COR-L47 (cell line): Measurements from ENCODE around the gene ZNF438.

Experiments used
- DNase-seq: peaks from one replicate; lab custom pipeline; 2025; lab: John Stamatoyannopoulos, UW

ZNF438 gene

DNA sequence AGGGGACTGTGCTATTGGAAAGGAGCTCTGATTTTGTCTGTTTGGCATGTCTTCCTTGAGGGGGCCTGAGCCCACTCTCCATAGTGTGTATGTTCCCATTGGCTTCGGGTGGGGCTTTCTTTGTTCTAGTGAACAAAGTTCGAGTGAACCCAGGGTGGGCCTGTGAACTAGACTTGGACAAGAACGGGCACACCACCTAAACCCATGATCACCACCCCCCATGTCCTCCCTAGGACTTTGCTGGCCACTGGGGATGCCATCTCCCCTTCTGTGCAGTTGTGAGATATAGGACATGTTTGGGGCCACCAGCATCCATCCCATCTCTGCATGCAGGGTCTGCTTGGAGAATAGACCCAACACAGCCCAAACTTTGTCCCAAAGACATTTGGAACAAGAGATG, 206.6 kb downstream of the ZNF438 start:
- DNase-seq, result no peak

DNA sequence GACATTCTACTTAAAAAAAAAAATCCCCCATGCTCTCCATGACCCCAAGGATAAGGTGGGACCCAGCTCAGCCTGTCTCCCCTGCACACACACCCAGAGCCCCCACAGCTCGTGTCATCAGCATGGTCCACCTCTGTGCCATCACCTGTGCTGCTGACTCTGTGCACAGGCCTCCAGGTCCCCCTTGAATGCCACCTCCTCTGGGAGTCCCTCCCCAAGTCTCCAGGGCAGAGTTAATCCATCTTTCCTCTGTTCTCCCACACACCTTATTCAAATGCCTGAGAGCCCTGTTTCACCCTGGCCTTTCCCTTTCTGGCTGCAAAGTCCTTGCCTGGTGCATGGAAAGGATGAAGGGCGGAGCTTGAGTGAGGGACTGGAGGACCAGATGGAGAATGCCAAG, 208.0 kb downstream of the ZNF438 start:
- DNase-seq, result no peak

DNA sequence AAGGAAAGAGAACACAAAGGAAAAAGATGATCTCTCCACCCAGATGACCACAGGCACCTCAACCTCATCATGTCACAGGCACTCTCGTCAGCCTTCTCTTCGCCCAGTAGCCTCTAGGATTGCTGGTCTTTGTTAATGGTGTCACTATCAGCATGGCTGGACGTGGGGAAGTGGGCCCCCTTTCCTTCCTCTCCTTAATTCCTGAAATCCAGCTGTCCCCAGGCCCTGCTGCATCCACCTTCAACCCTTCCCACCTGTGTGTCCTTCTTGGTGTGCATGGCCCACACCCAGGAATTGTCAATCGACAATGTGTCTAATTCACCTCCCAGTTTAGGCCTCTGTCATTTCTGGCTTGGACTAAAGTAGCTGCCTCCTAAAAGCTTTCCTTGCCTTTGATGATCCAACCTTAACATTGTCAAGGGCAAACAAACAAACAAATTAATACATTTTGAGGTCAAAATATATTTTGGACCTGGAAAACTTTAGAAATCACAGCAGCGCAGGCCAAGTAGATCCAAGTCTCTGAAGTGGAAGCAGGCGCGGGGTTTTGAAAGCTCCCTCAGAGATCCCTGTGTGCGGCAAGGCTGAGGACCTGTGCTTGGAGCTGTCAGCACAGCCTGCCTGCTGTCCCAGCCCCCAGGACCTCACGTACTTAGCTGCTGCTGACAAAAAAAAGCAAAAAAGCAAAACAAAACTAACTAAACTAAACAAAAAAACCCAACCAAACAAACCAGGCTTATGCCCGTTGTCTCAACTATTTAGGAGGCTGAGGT, 208.8 kb downstream of the ZNF438 start:
- DNase-seq, result no peak

DNA sequence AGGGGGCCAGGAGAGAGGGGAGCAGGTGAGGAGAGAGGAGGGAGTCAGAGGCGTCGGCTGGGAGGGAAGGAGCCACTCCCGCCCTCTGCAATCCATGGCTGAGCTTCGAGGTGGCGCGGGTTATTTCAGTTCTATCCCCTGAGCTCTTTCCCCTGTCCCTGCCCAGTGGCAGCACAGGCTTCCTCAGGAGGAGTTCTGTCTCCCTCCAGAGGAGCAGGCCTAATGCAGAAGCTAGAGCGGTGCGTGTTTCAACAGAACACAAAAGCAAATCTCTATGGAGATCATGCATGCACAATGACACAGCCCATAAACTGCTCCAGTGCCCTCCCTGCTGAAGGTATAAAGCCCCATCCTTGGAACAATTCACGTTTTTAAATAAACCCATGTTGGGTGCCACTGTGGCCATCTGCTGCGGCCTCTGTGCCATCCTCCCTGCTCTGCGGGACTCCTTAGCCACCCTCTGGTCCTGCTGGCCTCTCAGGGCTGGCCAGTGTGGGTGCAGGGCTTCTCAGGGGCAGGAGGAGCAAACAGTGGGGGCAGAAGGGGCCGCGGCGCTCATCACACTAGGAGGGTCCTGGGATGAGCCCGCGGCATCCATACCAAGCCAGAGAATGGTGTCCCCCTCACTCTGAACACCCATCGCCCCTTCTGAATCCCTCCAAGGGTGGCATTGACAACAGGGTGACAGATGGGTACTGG, 209.5 kb downstream of the ZNF438 start:
- DNase-seq, result no peak

DNA sequence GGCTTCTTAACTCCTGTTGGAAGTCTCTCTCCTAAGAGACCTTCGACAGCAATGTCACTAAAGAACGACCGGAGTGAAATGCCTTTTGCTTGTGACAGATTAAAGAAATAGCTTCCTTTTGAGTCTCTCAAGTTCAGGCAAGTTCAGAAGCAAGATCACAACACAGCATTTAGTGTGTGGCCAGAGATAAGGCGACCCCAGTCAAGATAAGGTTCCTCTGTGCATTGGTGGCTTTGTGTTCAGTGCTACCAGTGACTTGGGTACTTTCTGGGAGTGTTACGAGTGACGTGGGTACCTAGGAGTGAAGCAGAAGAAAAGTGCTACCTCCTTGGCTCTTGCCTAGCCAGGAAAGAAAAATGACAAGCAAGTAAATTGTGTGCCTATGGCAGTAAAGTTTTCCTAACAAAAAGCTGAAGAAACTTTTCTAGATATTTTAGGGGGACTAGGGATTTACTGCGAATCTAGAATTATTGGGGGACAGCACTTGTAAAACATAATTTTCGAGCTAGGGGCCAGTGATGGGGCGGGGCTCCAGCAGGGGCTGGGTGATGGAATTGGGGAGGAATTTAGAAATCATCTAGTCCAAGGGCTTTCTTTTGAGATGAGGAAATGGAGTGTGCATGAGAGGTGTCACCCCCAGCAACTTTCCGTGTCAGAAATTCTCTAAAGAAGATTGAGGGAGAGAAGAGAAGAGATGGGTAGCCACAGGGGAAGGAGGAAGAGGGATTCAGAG, 210.2 kb downstream of the ZNF438 start:
- no peak for DNase-seq

DNA sequence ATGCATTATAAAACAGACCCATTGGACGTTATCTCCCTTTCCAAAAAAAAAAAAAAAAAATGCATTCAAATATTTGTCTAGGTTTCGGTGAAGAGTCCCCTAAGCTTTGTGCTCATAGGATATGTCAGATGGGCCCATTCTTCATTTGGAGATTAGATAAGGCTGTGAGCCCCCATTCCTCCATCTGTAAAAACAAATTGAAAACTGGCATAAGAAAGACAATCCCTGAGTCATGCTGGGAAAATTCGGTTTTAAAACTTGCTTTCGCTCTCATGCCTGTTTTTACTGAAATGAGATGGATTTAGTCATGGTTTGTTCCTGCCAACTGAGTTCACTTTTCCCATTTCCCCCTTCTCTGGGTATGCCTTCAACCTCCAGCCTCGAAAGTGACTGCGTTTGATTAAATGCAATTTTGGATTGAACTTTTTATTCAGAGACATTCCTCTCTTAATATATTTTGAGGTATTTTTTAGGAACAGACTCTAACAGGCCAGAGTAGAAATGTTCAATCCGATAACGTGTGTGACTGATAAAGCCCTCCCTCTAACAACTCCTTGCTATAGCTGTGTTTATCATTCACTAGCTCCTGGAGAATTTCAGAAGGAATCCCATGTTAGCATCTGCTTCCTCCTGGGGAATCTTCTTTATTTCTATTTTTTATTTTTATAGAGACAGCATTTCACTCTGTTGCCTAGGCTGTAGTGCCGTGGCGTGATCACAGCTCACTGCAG, 211.2 kb downstream of the ZNF438 start:
- DNase-seq, result no peak

DNA sequence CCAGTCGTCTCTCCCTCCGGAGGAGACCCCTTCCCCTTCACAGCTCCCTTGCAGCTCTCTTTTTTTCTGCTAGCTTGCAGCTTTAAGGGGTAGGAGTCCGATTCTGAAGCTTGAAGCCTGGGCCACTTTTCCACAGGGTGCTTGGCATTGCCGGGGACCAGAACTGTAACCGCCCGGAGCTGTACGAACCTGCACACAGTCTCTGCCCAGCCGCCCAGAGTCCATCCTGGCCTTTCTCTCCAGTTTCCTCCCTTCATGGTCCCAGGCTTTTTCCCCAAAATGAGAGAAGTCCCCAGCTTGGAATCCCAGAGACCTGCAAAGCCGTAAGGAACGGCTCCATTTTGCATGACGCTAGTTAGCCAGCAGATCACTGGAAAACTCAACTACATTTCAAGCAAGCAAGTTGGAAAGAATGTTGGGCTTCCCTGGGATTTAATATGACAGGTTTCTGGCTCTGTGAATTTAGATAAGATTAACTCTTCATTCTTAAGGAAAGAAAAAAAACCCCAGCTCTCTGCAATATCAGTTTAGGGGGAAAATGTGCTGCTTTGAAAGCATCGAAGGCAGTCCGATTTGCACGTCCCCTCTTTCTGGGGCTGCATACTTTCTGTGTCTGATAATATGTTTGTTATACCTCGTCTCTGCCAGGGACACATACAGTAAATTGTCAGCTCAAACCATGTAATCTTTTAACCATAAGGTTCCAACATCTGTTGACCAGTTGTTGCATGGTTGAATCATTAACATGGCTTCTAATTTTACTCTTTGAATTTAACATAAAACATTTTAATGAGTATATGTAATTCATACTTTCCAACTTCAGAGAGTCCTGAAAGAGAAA, 212.1 kb downstream of the ZNF438 start:
- DNase-seq, result no peak

DNA sequence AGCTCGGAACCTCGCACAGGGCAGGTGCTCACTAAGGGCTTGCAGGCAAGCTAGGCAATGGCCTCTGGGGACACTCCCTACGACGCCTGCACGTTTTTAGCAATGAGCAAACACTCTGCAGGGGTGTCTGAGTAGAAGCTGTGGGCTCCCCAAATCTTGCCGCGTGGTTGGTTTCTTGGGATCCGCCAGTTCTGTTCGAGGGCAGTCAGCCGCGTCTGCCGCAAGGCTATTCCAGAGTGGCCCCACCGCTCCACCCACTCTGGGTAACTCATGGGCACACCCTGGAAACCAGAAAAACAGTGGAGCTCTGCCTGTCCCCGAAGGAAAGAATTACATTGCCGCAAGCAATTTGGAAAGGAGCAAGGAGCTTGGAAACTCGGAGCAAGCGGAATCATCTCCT, 212.8 kb downstream of the ZNF438 start:
- no peak for DNase-seq

DNA sequence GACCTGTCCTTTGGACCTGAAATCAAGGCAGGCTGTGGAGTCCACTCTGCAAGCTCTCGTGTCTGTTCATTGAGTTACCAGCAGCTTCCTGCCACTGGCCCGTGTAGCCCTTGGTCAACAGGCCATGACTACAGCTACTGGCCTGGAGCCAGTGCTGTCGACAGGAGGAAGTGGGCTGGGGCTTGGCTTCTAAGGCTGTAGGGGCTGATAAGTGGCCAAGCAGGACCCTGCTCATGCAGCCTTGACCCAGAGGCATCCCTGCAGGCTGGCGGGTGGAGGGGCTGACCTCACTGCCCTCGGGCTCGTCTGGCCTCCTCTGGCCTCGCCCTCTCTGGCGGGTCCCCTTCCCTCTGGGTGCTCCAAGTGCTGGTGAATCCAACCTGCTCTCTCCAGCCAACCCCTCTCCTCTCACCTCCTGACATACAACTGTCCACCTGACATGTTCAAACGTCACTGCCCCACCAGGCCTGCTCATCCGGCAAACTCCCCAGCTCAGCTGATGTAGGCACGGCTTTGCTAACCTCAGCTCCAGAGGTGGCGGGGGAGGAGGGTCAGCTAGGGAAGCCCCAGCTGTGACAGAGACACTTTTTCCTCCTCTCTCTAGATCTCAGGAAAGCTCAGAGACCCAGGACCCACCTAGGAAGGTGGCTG, 213.5 kb downstream of the ZNF438 start:
- DNase-seq, result no peak

DNA sequence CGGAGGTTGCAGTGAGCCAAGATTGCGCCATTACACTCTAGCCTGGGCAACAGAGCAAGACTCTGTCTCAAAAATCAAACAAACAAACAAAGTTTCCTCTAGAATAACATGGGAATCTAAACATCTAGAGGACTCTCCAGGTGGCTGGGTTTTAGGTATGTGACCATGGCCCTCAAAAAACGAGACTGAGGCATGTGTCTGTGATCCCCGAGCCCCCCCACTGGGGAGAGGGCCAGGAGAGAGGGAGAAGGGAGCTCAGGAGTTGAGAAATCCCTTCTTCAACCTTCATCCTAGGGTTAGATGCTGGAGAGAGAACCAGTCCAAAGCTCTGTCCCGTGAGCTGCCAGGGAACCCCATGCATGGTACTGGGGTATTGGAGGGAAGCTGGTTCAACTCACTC, 214.1 kb downstream of the ZNF438 start:
- DNase-seq, result no peak

DNA sequence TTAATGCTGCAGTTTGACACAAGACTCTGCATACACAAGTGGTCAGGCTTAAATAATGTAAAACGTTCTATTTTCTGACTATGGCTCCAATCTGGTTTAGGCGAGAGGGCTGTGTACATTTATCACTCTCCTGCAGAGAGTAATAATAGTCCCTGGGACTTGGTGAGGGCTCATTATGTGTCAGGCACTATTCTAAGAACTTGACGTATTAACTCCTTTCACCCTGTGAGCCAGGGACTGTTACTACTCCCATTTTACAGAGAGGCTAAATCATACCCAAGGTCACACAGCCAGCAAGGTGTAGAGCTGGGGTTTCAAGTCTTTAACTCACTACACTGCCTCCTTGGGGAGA, 214.9 kb downstream of the ZNF438 start:
- DNase-seq, result no peak

DNA sequence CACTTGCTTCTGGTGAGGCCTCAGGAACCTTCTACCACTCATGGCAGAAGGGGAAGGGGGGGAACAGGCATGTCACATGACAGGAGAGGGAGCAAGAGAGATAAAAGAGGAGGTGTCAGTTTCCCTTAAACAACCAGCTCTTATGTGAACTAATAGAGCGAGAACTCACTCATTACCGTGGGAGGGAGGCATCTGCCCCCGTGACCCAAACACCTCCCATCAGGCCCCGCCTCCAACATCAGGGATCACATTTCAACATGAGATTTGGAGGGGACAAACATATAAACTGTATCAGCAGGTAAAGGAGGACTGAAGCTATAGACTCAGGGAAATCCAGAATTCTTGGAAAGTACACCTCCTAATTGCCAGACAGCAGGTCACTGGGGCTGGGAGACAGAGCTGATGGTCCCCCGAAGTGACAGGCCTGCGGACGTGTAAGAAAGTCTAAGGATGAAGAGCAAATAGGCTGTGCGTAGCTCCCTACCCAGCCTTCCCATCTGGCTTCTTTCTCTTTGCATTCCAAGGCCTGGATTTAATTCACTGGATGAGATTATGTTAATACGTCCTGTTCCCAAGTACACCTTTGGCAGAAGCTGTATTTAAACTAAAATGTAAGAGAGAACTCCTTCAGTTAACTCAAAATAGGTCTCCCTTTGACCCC, 215.4 kb downstream of the ZNF438 start:
- DNase-seq, result no peak

DNA sequence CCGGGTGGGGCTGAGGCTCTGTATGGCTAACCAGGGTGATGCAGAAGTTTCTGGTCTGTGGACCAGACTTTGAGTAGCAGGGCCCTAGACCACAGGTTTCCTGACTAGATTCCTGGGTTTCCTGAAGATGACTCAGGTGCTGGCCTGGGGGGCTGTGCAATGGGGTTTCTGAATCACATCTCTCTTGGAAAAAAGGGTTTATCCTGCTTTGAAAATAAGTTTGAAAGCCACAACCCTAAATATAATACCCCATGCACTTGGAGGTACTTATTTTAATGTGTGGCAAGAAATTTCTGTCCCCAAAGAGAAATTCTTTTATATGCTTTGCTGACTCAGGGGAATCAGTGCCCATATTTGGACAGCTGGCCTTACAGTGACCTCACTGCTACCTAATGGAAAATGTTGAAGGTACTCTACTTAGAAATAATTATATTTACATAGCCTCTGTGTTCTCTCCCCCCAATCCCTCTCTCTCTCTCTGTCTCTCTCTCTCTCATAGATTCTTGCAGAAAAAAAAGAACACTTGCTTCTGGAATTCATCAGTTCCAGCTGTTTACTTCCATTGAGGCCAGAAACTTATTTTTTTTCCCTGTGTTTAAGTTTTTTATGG, 217.7 kb downstream of the ZNF438 start:
- no peak for DNase-seq

DNA sequence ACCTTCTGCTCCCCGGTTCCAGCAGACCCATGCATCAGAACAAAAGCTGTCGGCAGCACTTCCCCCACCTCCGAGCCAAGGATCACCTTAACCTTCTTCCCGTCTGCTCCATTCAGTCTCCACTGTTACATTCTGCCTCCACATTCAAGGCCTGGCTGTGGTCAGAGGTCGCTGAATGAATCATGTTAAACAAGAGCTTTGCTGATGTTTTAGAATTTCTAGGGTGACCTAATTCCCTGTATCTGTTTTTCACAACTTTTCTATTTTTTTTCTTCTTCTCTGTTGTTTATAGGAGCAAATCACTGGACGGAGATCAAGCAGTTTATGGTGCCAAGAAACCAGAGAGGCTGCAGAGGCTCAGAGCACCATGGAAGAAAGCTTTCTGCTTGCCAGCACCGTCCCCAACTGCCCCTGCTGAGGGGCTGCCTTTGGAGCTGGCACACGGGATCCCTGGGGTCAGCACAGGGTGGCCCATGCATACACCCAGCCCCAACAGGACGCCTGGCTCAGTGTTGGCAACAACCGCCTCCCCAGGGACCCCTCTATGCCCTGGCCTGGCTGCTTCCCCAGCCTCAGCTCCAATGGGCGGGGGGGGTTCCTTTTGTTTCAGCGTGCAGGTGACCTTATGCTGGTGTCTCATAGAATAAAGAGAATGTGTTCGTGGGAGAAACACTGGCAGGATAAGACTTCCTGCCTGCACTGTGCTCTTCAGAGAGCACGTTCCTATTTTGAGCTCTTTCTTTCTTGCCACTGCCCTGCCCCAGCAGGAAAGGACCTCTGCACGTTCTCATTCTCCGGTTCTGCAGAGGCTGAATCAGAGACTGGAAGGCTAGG, 219.4 kb downstream of the ZNF438 start:
- DNase-seq, result no peak

DNA sequence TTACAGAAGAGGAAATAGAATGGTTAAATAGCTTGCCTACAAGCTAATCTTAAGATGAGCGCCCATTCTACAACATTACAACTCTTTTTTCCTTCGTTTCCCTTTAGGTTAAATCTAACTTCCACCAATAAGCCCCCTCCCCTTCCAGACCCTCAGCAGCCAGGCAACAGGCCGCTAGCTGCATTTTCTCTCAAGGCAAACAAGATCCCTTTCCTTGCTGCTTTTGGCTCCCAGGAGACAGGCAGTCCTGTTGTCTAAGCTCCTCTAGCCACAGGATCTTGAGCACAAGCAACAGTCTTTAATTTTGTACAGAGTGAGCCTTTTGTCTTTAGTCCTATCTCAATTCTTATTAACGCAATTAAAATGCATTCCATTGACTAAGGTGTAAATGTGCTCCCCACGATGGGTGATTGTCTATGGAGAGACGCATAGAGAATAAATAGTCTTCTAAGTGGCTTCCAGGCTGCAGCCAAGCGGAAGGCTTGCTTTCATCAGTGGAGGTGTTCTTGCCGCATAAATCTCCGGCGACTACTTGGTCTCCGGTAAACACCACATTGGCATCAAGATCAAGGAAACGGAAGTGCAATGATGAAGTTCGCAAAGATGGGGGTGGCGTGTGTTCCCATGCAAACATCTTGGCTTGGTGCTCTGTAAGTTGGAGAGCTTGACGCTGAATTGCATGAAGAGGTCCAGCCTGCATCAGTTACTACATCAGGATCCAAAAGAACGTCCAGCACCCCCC, 220.2 kb downstream of the ZNF438 start:
- DNase-seq, result no peak

DNA sequence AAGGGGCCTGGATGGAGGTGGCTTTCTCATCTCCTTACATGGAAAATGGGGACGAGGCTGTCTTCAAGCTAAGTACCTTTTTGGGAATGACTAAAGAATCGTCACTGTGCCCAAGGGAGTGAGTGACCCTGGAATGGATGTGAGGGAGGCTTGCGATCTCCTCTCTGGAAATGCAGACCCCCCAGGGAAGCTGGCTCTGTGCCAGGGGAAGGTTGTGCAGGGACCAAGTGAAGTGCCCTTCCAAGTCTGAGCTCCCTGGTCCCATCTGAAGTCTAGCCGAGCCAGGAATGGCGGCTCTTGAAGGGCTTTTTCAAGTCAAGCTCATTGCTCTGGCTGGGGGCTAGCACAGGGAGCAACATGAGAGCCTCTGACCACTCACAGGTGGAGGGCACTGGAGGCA, 221.2 kb downstream of the ZNF438 start:
- no peak for DNase-seq

DNA sequence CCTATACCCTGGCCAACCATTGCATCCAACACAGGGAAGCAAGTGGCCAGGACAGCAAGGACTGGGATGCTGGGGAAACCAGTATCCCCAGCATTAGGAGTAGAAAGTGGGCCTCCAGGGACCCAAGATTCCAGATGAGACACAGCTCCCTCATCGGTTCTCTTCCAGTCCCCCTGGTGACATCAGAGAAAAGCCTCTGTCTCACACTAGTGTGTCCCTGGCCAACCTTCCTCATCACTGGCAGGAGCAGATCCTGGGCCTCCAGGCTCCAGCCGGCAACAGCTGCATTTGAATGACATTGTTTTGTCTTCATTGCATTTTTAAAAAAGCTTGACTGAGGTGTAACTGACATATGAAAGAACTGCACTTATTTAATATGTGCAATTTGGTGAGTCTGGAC, 224.8 kb downstream of the ZNF438 start:
- no peak for DNase-seq

DNA sequence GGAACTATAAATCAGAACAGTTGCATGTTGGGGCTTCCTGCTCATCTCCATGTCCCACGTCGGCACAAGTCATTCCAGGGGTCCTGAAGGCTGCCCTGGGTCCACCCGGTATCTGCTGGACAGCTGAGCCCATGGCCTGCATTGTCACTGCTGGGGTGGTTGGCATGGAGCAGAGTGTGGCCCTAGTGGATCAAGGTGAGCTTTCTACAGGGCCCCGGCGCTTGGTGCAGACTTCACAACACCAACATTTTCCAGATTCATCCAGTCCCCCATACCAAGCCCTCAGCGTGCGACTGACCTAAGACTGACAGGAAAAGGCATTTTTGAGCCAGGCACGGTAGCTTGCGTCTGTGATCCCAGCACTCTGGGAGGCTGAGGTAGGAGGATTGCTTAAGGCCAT, 226.6 kb downstream of the ZNF438 start:
- DNase-seq, result no peak
